Measurements from ENCODE around the gene MRPL50. TPM values are rescaled to one million over a fixed set of nuclear protein-coding genes. Genes with fewer than 3 reads are reported as not detected.

The MRPL50 gene
- total and polyA plus RNA-seq, 9 of the 15 experiments (the other 6 are each of a cell fraction or from before 2014, with no cell fraction given) = 17.5 to 107 (median 37.4) TPM

DNA sequence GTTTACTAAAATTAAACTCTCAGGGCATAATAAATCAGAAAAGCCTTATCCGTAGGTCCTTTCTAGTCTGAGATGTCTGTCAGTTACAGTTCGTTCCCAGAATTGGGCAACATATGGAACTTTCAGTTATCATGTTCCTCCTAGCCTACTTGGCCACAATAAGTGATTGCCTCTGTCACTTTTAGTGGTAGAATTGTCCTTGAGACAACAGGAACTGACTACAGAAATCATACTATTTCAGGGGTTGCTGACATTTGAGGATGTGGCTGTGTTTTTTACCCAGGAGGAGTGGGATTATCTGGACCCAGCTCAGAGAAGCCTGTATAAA lies 1.2 kb upstream of the MRPL50 start (continued):
- TF ChIP-seq CEBPG (CRISPR knock-in tag; IDR thresholded peaks at IDR 0.05) (0 out of 2 replicates have a peak, but pooled peaks have one; percentile 21), CEBPG (tag; conservative IDR thresholded peaks at IDR 0.05 in 1 of 2, IDR thresholded peaks at IDR 0.05 in 1 of 2) (peak in 1 of 2 experiments; percentile 52; a peak in 2 of 4 replicates)

DNA sequence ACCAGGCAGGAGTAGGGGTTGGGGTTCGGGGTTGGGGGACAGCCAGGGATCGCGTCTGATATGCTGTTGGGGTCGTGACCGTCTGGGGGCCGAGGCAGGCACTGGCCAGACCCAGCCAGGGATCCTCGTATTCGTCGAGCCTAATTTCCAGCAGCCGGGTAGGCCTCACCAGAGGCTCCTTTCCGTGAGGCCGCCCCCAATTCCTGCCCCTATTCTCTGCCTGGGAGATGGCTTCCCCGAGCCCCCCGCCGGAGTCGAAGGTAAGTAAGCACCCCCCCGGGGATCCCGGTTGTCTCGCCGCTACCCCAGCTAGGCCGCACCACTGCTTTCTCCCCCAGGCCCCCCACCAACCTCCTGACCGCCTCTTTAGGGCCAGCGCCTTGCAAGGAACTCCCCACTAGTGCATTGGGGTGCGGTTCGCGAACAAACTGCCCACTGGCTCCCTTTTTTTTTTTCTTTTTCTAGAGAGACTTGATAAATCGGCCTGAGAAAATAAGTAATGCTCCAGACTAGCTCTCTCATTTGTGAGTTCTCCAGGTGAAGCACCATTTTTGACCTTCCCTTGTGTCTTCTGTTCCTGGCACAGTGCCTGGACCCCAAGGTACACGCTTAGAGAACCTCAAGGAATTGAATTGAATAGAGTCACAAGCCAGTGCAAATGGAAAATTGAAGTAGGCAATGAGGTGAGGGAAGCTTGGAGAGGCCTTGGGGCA lies 668 bp upstream of the MRPL50 start:
- peaks cover 11 to 17% of the 10 kb centered on the region in 2 experiments; a peak in 3 of 5 replicates for H3K4me1 ChIP-seq (replicated peaks in 1 of 2; ENCODE audit: control insufficient read depth in 2 of 2, insufficient read depth in 2 of 2, low read length in 2 of 2)
- H3K4me2 ChIP-seq (ENCODE audit: insufficient read depth, low read length) = peak overlapping the region; percentile 88
- peak overlapping the region; percentile 83 for H3K27ac ChIP-seq (ENCODE audit: extremely low read depth, low read depth, low read length)
- H2AFZ ChIP-seq (ENCODE audit: low read depth, low read length) = peak overlapping the region; percentile 66
- no peaks in the 10 kb centered on the region for H4K20me1 ChIP-seq (replicated peaks; ENCODE audit: control insufficient read depth, insufficient read depth, low read length)
- FAIRE-seq (no peak), DNase-seq (ENCODE audit: extremely low read depth in 1 of 4, low spot score in 3 of 4) (peak in 3 of 4 experiments; percentile 30 to 43 (median 43)), ATAC-seq (peak; percentile 30)
- peaks cover 71% of the 10 kb centered on the region for H3K36me3 ChIP-seq (ENCODE audit: control insufficient read depth, insufficient read depth, low read length)
- H3K79me2 ChIP-seq (ENCODE audit: control insufficient read depth, insufficient read depth, low read length) = peaks cover 71% of the 10 kb centered on the region
- intact Hi-C loops (cut with micrococcal nuclease) (loop anchor here (2.0 to 10.0 kb wide), 3 partner anchors 48 to 684 kb away; partner anchors contain the start of gene RNF20), in situ Hi-C loops (cut with MboI) (no loop called here)
- H3K9me3 ChIP-seq (replicated peaks; ENCODE audit: control insufficient read depth, insufficient read depth, low read depth, low read length) = peaks cover 24% of the 10 kb centered on the region; the same call in 1 of the 2 replicates
- BruUV-seq (replicated peaks) = no TSS peak
- H3K4me3 ChIP-seq = peak overlapping the region; percentile 79
- WGBS (ENCODE audit: insufficient coverage, low coverage, missing lambda C conversion rate) = 0% methylated on average over 20 of the region's 28 CpGs
- CTCF ChIA-PET (ENCODE audit: low intra/inter-chr PET ratio) = no interaction called here
- H3K9ac ChIP-seq (ENCODE audit: insufficient read depth in 1 of 2, low read depth in 2 of 2, low read length in 2 of 2) = peak overlapping the region; percentile 81 to 97
- no peaks in the 10 kb centered on the region for H3K9me1 ChIP-seq (ENCODE audit: control insufficient read depth, insufficient read depth, low read length)
- POLR2A ChIA-PET = interaction anchor here (0.6 to 1.9 kb wide), 11 partner anchors 10 to 778 kb away, joined by 3 to 13 read pairs (median 4); partner anchors contain the start of gene RNF20
- H3K27me3 ChIP-seq (ENCODE audit: control insufficient read depth in 2 of 2, insufficient read depth in 2 of 2, low read length in 2 of 2) = no peaks in the 10 kb centered on the region
- TF ChIP-seq SMARCC2 (IDR thresholded peaks at IDR 0.05; ENCODE audit: low read depth) = 0 out of 2 replicates have a peak, but pooled peaks have one; percentile 27
- peak; percentile 75 for TF ChIP-seq NFIC (IDR thresholded peaks at IDR 0.05)
- TF ChIP-seq ZNF584 (CRISPR knock-in tag; IDR thresholded peaks at IDR 0.05; ENCODE audit: low read depth) = peak; percentile 30; the same call in 1 of the 2 replicates
- TF ChIP-seq TSC22D4 (tag; IDR thresholded peaks at IDR 0.05) = no peak
- TF ChIP-seq ZNF263 (CRISPR knock-in tag; IDR thresholded peaks at IDR 0.05; ENCODE audit: borderline replicate concordance) = 0 out of 2 replicates have a peak, but pooled peaks have one; percentile 7
- no peak for TF ChIP-seq ZNF76 (CRISPR knock-in tag; IDR thresholded peaks at IDR 0.05; ENCODE audit: borderline replicate concordance)
- TF ChIP-seq BRD9 (IDR thresholded peaks at IDR 0.05; ENCODE audit: low read depth, partially characterized antibody) = peak; percentile 18
- TF ChIP-seq GTF2A2 (tag; IDR thresholded peaks at IDR 0.05) = 0 out of 2 replicates have a peak, but pooled peaks have one; percentile 27
- TF ChIP-seq, protein P1, sequence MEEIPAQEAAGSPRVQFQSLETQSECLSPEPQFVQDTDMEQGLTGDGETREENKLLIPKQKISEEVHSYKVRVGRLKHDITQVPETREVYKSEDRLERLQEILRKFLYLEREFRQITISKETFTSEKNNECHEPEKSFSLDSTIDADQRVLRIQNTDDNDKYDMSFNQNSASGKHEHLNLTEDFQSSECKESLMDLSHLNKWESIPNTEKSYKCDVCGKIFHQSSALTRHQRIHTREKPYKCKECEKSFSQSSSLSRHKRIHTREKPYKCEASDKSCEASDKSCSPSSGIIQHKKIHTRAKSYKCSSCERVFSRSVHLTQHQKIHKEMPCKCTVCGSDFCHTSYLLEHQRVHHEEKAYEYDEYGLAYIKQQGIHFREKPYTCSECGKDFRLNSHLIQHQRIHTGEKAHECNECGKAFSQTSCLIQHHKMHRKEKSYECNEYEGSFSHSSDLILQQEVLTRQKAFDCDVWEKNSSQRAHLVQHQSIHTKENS (CRISPR knock-in tag; IDR thresholded peaks at IDR 0.05) = no peak
- no peak for TF ChIP-seq RBM34 (IDR thresholded peaks at IDR 0.05; ENCODE audit: borderline replicate concordance, insufficient read depth, low read length)
- peak; percentile 35; the same call in 1 of the 2 replicates for TF ChIP-seq ZBTB7A (IDR thresholded peaks at IDR 0.05; ENCODE audit: borderline replicate concordance, control insufficient read depth, low read depth, low read length)
- TF ChIP-seq, protein P2, sequence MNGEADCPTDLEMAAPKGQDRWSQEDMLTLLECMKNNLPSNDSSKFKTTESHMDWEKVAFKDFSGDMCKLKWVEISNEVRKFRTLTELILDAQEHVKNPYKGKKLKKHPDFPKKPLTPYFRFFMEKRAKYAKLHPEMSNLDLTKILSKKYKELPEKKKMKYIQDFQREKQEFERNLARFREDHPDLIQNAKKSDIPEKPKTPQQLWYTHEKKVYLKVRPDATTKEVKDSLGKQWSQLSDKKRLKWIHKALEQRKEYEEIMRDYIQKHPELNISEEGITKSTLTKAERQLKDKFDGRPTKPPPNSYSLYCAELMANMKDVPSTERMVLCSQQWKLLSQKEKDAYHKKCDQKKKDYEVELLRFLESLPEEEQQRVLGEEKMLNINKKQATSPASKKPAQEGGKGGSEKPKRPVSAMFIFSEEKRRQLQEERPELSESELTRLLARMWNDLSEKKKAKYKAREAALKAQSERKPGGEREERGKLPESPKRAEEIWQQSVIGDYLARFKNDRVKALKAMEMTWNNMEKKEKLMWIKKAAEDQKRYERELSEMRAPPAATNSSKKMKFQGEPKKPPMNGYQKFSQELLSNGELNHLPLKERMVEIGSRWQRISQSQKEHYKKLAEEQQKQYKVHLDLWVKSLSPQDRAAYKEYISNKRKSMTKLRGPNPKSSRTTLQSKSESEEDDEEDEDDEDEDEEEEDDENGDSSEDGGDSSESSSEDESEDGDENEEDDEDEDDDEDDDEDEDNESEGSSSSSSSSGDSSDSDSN (IDR thresholded peaks at IDR 0.05; ENCODE audit: borderline replicate concordance in 1 of 2, low read depth in 2 of 2, low read length in 2 of 2) = 0 out of 4 replicates have a peak, but pooled peaks of 1 of the 2 experiments have one; percentile 0
- TF ChIP-seq ZFX (CRISPR knock-in tag; IDR thresholded peaks at IDR 0.05) = peak; percentile 95
- TF ChIP-seq ZNF121 (CRISPR knock-in tag; conservative IDR thresholded peaks at IDR 0.05) = no peak

Data from K562 (cell line).